Measurements from ENCODE around the gene DDAH2. TPM values are rescaled to one million over a fixed set of nuclear protein-coding genes. Genes with fewer than 3 reads are reported as not detected.

Gene DDAH2
- total RNA-seq, 1 donor from 2014 or later, result 150 TPM

- Histone ChIP-seq H3K4me1 (no peaks in the 10 kb centered on the region), H3K36me3 (no peaks in the 10 kb centered on the region), H3K9me3 (no peaks in the 10 kb centered on the region), H3K27ac (no peak overlapping the region), H3K4me3 (no peak overlapping the region), H3K27me3 (no peaks in the 10 kb centered on the region)
- intact Hi-C loops (cut with DNase I), result no loop called here
- no peak for TF ChIP-seq CTCF (IDR thresholded peaks at IDR 0.05)
- no peak for DNase-seq (ENCODE audit: low spot score in 2 of 2)
Measured at GRCh38 chr6:31758281-31758680, 29.2 kb upstream of the DDAH2 start.

GRCh38 chr6:31752739-31753319, 23.7 kb upstream of the DDAH2 start:
- Histone ChIP-seq H3K9me3 (no peaks in the 10 kb centered on the region), H3K27ac (no peak overlapping the region), H3K4me1 (no peaks in the 10 kb centered on the region), H3K4me3 (no peak overlapping the region), H3K36me3 (no peaks in the 10 kb centered on the region), H3K27me3 (no peaks in the 10 kb centered on the region)
- intact Hi-C loops (cut with DNase I), result no loop called here
- no peak for TF ChIP-seq CTCF (IDR thresholded peaks at IDR 0.05)
- DNase-seq (ENCODE audit: low spot score in 2 of 2), result no peak

- H3K4me1 ChIP-seq, result no peaks in the 10 kb centered on the region
- TF ChIP-seq CTCF (IDR thresholded peaks at IDR 0.05), result no peak
- no peaks in the 10 kb centered on the region for H3K27me3 ChIP-seq
- no peak overlapping the region for H3K27ac ChIP-seq
- no peaks in the 10 kb centered on the region for H3K36me3 ChIP-seq
- no peak overlapping the region for H3K4me3 ChIP-seq
- intact Hi-C loops (cut with DNase I), result no loop called here
- no peak for DNase-seq (ENCODE audit: low spot score in 2 of 2)
- no peaks in the 10 kb centered on the region for H3K9me3 ChIP-seq
Measured at GRCh38 chr6:31750411-31751022, 21.4 kb upstream of the DDAH2 start.

- no peak overlapping the region for H3K4me3 ChIP-seq
- intact Hi-C loops (cut with DNase I), result no loop called here
- TF ChIP-seq CTCF (IDR thresholded peaks at IDR 0.05), result no peak
- no peaks in the 10 kb centered on the region for H3K36me3 ChIP-seq
- no peak for DNase-seq (ENCODE audit: low spot score in 2 of 2)
- no peak overlapping the region for H3K27ac ChIP-seq
- no peaks in the 10 kb centered on the region for H3K4me1 ChIP-seq
- H3K27me3 ChIP-seq, result no peaks in the 10 kb centered on the region
- no peaks in the 10 kb centered on the region for H3K9me3 ChIP-seq
Measured at GRCh38 chr6:31749301-31750036, 20.4 kb upstream of the DDAH2 start.

GRCh38 chr6:31744422-31744821, 15.3 kb upstream of the DDAH2 start:
- DNase-seq (ENCODE audit: low spot score in 2 of 2), result no peak
- Histone ChIP-seq H3K27ac (no peak overlapping the region), H3K4me1 (peaks cover 5 to 7% of the 10 kb centered on the region in 2 donors), H3K36me3 (no peaks in the 10 kb centered on the region), H3K9me3 (no peaks in the 10 kb centered on the region), H3K4me3 (no peak overlapping the region), H3K27me3 (no peaks in the 10 kb centered on the region)
- intact Hi-C loops (cut with DNase I), result no loop called here
- no peak for TF ChIP-seq CTCF (IDR thresholded peaks at IDR 0.05)
